GM18868 (cell line): ENCODE measurements around the gene GTPBP4.
"Not testable (repeated sequence)": the region's sequence is repeated elsewhere in the genome, so short reads cannot be mapped to it uniquely, and the experiment has no call there.

Experiments
- ATAC-seq: cut with Tn5 transposase; IDR thresholded peaks from one replicate; pipeline ENCODE4 v1.9.1; 2021; ENCODE audit warnings: mild to moderate bottlenecking, moderate library complexity; ENCODE audit not compliant: unreplicated experiment

The GTPBP4 gene

DNA sequence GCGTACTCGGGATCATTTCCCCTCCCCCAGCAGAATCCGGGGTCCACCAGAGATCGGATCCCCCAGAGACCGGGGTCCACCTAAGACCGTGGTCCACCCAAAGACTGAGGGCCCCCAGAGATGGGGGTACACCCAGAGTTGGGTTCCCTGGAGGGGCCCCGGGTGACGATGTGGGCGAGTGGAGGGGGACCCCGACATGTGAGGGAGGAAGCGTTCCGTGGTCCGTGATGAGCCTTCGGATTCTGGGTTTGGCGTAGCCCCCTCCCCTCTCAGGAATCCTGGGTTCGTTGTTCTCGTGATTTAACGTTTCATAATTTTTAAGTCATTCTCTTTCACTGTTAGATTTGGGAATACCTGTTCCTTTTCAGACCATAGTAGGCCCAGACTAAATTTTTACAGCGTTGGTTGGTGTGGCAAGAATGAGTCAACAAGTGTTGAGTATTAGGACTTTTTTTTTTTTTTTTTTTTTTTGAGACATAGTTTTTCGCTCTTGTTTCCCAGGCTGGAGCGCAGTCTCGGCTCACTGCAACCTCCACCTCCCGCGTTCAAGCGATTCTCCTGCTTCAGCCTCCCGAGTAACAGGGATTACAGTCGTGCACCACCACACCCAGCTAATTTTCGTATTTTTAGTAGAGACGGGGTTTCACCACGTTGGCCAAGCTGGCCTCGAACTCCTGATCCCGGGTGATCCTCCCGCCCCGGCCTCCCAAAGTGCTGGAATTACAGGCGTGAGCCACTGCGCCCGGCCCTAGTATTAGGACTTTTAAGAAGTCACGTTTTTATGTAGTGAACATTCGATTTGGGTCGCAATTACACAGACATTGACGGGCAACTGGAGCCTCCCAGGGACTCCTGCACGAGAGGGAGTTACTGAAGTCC lies 672 bp downstream of the GTPBP4 start:
- peak; percentile 5 for ATAC-seq

DNA sequence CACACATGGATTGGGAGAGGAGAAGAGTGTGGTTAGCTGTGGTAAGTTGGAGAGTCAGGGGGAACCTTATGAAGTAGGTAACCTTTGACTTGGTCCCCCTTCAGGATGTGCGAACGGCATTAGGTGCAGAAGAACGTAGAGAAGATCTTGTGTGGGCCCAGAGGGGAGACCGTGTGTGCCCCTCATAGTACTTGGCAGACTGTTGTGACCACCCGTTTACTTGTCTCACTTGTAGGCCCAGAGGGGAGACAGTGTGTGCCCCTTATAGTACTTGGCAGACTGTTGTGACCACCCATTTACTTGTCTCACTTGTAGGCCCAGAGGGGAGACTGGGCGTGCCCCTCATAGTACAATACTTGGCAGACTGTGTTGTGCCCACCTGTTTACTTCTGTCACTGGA lies 2.6 kb downstream of the GTPBP4 start:
- ATAC-seq: no peak

- ATAC-seq: no peak
These were observed 4.2 kb downstream of the GTPBP4 start for GRCh38 chr10:992467-992866.

DNA sequence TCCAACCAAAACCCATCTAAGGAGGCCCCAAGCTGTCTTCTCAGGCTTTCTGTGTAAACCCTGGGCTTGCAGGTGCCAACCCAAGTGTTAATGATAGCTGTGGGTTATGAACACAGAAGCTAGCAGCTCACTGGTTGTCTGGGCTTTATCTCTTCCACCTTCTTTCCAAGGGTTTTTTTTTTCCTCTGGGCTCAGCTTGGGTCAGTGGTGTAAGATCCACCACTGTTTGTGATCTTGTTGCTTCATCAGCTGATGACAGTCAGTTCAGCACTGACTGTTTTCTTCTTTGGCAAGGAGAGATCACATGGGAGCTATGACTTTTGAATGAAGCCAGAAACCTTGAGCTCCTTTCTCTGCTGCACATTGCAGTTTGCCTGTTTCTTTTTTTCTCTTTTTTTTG lies 4.6 kb downstream of the GTPBP4 start:
- no peak for ATAC-seq

DNA sequence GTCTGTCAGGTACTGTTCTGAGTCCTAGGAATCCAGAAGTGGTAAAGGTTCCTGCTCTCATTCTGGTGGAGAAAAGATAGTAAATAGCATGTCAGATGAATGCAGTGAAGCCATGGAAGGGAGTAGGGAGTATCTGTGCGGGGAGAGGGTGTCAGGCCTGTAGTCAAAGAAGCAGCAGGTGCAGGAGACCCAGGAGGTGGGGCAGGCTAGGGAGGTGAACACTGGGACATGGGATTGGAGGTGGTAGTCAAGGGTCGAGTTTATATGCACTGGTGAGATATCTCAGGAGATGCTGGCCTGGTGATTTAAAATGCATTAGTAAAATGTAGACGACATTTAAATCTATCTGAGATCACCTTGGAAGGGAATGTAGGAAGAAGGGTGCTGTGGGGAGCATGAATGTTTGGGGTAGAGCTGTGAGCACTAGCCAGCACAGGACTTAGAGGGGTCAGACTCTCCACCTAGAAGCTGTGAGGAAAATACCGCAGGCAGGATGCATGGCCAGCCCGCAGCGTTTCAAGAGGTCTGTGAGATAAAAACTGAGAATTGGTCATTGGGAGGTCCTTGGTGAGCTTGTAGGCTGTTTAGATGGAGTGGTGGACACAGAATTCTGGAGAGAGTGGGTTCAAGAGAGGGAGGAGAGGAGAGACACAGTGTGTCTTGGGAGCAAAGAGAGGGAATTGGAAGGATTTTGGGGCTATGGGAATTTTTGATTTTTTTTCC lies 6.8 kb downstream of the GTPBP4 start:
- ATAC-seq: no peak

DNA sequence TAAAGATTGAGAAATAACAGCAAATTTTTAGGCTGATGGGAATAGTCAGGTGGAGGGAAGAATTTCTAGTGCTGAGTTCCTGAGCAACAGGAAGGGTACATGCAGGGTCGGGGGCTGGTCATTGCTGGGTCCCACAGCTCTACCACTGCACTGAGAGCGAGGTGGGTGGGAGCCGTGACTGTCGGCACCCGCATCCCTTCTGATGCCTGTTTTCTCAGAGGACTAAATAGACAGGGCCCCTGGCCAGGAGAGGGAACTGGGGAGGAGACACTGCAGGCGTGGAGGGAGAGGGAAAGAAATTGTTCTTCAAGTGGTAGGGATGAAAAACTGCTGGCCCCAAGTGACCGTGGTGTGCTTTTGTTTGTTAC lies 7.3 kb downstream of the GTPBP4 start:
- no peak for ATAC-seq

DNA sequence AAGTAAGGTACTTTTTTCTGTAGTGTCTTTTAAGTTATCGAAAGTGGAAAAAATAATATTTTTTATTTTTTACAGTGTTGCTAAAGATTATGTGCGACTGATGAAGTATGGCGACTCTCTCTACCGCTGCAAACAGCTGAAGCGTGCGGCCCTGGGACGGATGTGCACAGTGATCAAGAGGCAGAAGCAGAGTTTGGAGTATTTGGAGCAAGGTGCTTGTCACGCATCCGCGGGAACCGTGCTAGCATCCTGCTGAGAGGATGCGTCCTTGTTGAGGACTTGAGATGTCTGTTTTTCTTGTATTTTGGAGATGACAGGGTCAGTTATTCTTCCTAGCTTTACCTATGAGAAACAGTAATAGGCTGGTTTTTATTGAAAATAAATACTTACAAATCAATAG lies 7.8 kb downstream of the GTPBP4 start:
- no peak for ATAC-seq

- ATAC-seq: no peak
These were observed 9.2 kb downstream of the GTPBP4 start for GRCh38 chr10:997266-998022.

GRCh38 chr10:1002425-1003006 lies 14.3 kb downstream of the GTPBP4 start:
- ATAC-seq: no peak

- ATAC-seq: no peak
These were observed 15.8 kb downstream of the GTPBP4 start for GRCh38 chr10:1003884-1004670.

GRCh38 chr10:1006573-1006972 lies 18.3 kb downstream of the GTPBP4 start:
- no peak for ATAC-seq

GRCh38 chr10:1007583-1007982 lies 19.3 kb downstream of the GTPBP4 start:
- no peak for ATAC-seq

- ATAC-seq: no peak
These were observed 20.8 kb downstream of the GTPBP4 start for GRCh38 chr10:1009071-1009494.

DNA sequence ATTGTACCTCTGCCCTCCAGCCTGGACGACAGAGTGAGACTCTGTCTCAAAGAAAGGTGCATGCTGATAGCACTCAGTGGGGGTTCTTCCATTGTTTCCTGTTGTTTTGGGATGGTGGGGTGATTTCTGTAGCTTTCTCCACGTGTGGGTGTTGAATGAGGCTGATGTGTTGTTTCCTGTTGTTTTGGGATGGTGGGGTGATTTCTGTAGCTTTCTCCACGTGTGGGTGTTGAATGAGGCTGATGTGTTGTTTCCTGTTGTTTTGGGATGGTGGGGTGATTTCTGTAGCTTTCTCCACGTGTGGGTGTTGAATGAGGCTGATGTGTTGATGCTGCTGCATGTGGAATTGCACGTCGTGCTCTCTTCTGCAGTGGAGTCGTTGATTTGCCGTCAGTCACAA lies 21.7 kb downstream of the GTPBP4 start:
- not testable (repeated sequence) for ATAC-seq

DNA sequence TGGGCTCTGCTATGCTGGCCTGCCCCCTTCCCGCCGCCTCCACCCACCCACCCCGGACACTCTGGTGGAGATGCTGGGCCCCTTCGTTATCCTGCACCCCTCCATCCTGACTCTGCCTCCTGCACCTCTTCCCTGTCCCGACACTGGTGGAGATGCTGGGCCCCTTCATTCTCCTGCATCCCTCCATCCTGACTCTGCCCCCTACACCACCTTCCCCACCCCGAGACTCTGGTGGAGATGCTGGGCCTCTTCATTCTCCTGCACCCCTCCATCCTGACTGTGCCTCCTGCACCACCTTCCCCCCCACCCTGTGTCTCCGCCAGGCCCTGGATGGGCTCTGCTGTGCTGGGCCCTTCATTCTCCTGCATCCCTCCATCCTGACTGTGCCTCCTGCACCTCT lies 22.5 kb downstream of the GTPBP4 start:
- no peak for ATAC-seq

DNA sequence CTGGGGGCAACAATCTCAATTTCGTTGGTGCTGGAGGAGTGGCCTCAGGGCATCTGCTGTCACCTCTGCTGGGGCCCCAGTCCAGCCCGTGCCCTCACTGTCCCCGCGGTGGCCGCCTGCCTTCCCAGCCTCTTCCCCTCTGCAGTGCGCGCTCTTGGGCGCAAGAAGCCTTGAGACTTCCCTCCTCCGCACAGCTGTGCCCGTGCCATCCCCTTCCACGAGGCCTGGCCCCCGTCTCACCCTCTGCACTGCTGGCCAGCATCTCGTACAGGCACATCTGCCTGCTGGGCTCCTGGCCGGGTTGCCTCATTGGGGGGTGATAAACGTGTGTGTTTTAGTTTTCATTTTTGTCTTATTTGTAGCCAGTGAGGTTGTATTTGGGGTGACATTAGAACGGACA lies 23.5 kb downstream of the GTPBP4 start:
- ATAC-seq: no peak

DNA sequence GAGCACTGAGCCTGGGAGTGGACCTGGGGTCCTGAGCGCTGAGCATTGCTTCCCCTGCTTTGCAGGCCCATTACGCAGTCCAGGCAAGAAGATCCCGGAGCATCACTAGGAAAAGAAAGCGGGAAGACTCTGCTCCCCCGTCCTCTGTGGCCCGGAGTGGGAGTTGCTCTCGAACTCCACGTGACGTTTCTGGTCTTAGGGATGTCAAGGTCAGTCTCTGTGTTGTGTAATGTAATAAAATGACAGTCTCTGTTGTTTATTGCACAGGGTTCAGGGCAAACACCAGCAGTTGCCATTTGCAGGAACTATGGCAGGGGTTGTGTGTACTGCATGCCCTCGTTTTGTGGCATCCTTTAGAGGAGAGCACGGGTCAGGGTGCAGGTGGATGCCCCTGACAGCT lies 27.5 kb downstream of the GTPBP4 start:
- no peak for ATAC-seq

- ATAC-seq: no peak
These were observed 31.1 kb downstream of the GTPBP4 start for GRCh38 chr10:1019362-1019761.

- ATAC-seq: no peak
These were observed 32.2 kb downstream of the GTPBP4 start for GRCh38 chr10:1020460-1020859.

- no peak for ATAC-seq
These were observed 32.7 kb downstream of the GTPBP4 start for GRCh38 chr10:1020958-1021357.
